K562 (cell line): ENCODE measurements around the gene MMP12. TPM values are rescaled to one million over a fixed set of nuclear protein-coding genes. Genes with fewer than 3 reads are reported as not detected.

ENCODE experiments used
- ATAC-seq: fragments of 200-7000 bp; cut with Tn5 transposase; 3 replicates; pipeline ENCODE4 v1.9.1; 2020; ENCODE audit warnings: moderate library complexity
- BruUV-seq: library from RNA; stranded (reverse); fragments of 400-500 nt; replicated peaks from 2 replicates; lab custom pipeline; 2021; lab: Mats Ljungman, UMichigan
- CTCF ChIA-PET: fragments of 300-600 bp; formaldehyde crosslinking; extraction: SDS; loops from one replicate; lab custom pipeline; 2021; ENCODE audit warnings: low intra/inter-chr PET ratio; lab: Yijun Ruan, JAX
- POLR2A ChIA-PET: fragments of 300-600, 350-650 bp; sonication (Branson Sonifier 250); formaldehyde crosslinking; extraction: SDS; loops from one replicate; lab custom pipeline; 2021; ENCODE audit warnings: antibody characterized with exemption, inconsistent platforms; lab: Yijun Ruan, JAX
- DNase-seq, 4 experiments: peaks; one replicate each; pipeline versions ENCODE4 v3.0.0 to v3.0.0-alpha.2; 2011 to 2018; ENCODE audit warnings: low spot score in 3 of 4, mixed read lengths in 3 of 4; ENCODE audit errors: extremely low read depth in 1 of 4
- FAIRE-seq: peaks from 2 replicates; lab custom pipeline; 2011; peaks lifted over from hg19 to GRCh38; lab: Jason Lieb, UNC
- H2AFZ ChIP-seq: 2 replicates; pipeline ENCODE4 v1.6.0; 2011; ENCODE audit warnings: low read depth, low read length, control low read depth, inconsistent platforms
- H3K27ac ChIP-seq: fragments of 200-600 bp; 3 replicates; pipeline ENCODE4 v1.8.0; 2011; ENCODE audit warnings: low read depth, mild to moderate bottlenecking, control low read depth, inconsistent platforms, low read length, moderate library complexity, mixed read lengths; ENCODE audit errors: extremely low read depth
- H3K27me3 ChIP-seq, 2 experiments: fragments of 300-600 bp in 1 of 2; 2 replicates in 1 of 2; 3 replicates in 1 of 2; pipeline versions ENCODE4 v1.6.0 to v1.8.0; 2011; ENCODE audit warnings: inconsistent platforms in 2 of 2, low read length in 2 of 2, mild to moderate bottlenecking in 1 of 2, mixed read lengths in 1 of 2, moderate library complexity in 1 of 2; ENCODE audit not compliant: control insufficient read depth in 2 of 2, insufficient read depth in 2 of 2
- H3K36me3 ChIP-seq: fragments of 300-600 bp; 3 replicates; pipeline ENCODE4 v1.8.0; 2011; ENCODE audit warnings: mild to moderate bottlenecking, low read length, inconsistent platforms; ENCODE audit not compliant: control insufficient read depth, insufficient read depth
- H3K4me1 ChIP-seq, 2 experiments: fragments of 200-600 bp in 1 of 2; replicated peaks in 1 of 2; 2 replicates in 1 of 2; 3 replicates in 1 of 2; pipeline versions ENCODE4 v1.5.1 to v1.8.0; 2011; ENCODE audit warnings: inconsistent platforms in 2 of 2, low read length in 2 of 2, mild to moderate bottlenecking in 1 of 2, mixed read lengths in 1 of 2, moderate library complexity in 1 of 2; ENCODE audit not compliant: control insufficient read depth in 2 of 2, insufficient read depth in 2 of 2
- H3K4me2 ChIP-seq: 2 replicates; pipeline ENCODE4 v1.6.1; 2011; ENCODE audit warnings: low read length, control low read depth, inconsistent platforms, mixed read lengths; ENCODE audit not compliant: insufficient read depth
- H3K4me3 ChIP-seq: fragments of 200-600 bp; sonication (generic), shearing (Covaris generic); 2 replicates; pipeline ENCODE4 v1.5.1; 2016; ENCODE audit warnings: control low read depth, inconsistent platforms
- H3K79me2 ChIP-seq: fragments of 200-600 bp; 3 replicates; pipeline ENCODE4 v1.8.0; 2011; ENCODE audit warnings: low read length, inconsistent platforms; ENCODE audit not compliant: control insufficient read depth, insufficient read depth
- H3K9ac ChIP-seq, 2 experiments: 2 replicates each; pipeline versions ENCODE4 v1.6.0 to v1.6.1; 2011; ENCODE audit warnings: low read depth in 2 of 2, low read length in 2 of 2, control low read depth in 1 of 2, inconsistent platforms in 1 of 2, mild to moderate bottlenecking in 1 of 2, mixed read lengths in 1 of 2; ENCODE audit not compliant: insufficient read depth in 1 of 2
- H3K9me1 ChIP-seq: one replicate; pipeline ENCODE4 v1.6.0; 2011; ENCODE audit warnings: inconsistent platforms, mild to moderate bottlenecking, low read length, moderate library complexity; ENCODE audit not compliant: control insufficient read depth, insufficient read depth
- H3K9me3 ChIP-seq: replicated peaks from 2 replicates; pipeline ENCODE4 v1.5.1; 2011; ENCODE audit warnings: low read depth, low read length, inconsistent platforms; ENCODE audit not compliant: control insufficient read depth, insufficient read depth
- H4K20me1 ChIP-seq: replicated peaks from 2 replicates; pipeline ENCODE4 v1.6.1; 2011; ENCODE audit warnings: low read length, inconsistent platforms, mixed read lengths; ENCODE audit not compliant: control insufficient read depth, insufficient read depth
- GABPB2 ChIP-seq: fragments of 250-450 bp; sonication (Bioruptor Pico); conservative IDR thresholded peaks from 2 replicates; pipeline ENCODE4 v1.5.1; 2021; ENCODE audit warnings: mild to moderate bottlenecking
- HMGN3 ChIP-seq: IDR thresholded peaks from 2 replicates; pipeline ENCODE4 v1.6.1; 2011; ENCODE audit warnings: borderline replicate concordance, low read depth, mild to moderate bottlenecking, mixed read lengths, low read length; ENCODE audit not compliant: insufficient read length; ENCODE audit errors: extremely low read depth
- IFI16 ChIP-seq: fragments of 250-450 bp; sonication (Bioruptor Pico); IDR thresholded peaks from 2 replicates; pipeline ENCODE4 v2.1.2; 2022; ENCODE audit warnings: mild to moderate bottlenecking, inconsistent platforms
- KDM5B ChIP-seq: fragments of 200-600 bp; sonication (generic); IDR thresholded peaks from 2 replicates; pipeline ENCODE4 v1.6.1; 2012; ENCODE audit warnings: low read depth, mild to moderate bottlenecking, moderate library complexity, low read length, control low read depth, inconsistent platforms; ENCODE audit not compliant: insufficient replicate concordance
- MEF2A ChIP-seq: IDR thresholded peaks from 2 replicates; pipeline ENCODE4 v1.6.1; 2011; ENCODE audit warnings: low read depth, mild to moderate bottlenecking, low read length, moderate library complexity; ENCODE audit not compliant: control insufficient read depth
- MTF1 ChIP-seq: fragments of 250-450 bp; sonication (Bioruptor Pico); IDR thresholded peaks from 2 replicates; pipeline ENCODE4 v1.9.0; 2021; ENCODE audit warnings: moderate library complexity, mild to moderate bottlenecking, inconsistent platforms, borderline replicate concordance
- PHF21A ChIP-seq: fragments of 450-650 bp; IDR thresholded peaks from 2 replicates; pipeline ENCODE4 v1.6.1; 2017; ENCODE audit warnings: low read depth, borderline replicate concordance
- PRPF4 ChIP-seq: fragments of 200-400 bp; formaldehyde crosslinking; IDR thresholded peaks from one replicate; pipeline ENCODE4 v1.6.1; 2017; ENCODE audit warnings: low read length, low read depth, mild to moderate bottlenecking; ENCODE audit not compliant: insufficient read depth, poor library complexity, severe bottlenecking
- ZNF165 ChIP-seq: fragments of 250-450 bp; sonication (Bioruptor Pico); IDR thresholded peaks from 2 replicates; pipeline ENCODE4 v1.4.0; 2020; ENCODE audit warnings: borderline replicate concordance
- ZNF282 ChIP-seq: sonication (generic); formaldehyde crosslinking; IDR thresholded peaks from 2 replicates; pipeline ENCODE4 v1.8.1; 2023; ENCODE audit warnings: missing genetic modification reagents
- WGBS: fragments of 100-300 bp; shearing (Covaris generic); methylation state at CpG from one replicate; pipeline ENCODE4 v1.1.6; 2016; ENCODE audit warnings: low coverage, mixed read lengths; ENCODE audit not compliant: insufficient coverage; ENCODE audit errors: missing lambda C conversion rate; 5-methylcytosine and 5-hydroxymethylcytosine counted together
- in situ Hi-C: fragments of 300-500 bp; cut with MboI; formaldehyde crosslinking; loops from 4 replicates; pipeline ENCODE4 v1.15.0; 2018; ENCODE audit warnings: inconsistent platforms, mixed read lengths
- intact Hi-C: fragments of 100-400 bp; cut with micrococcal nuclease; formaldehyde crosslinking; loops from 2 replicates; pipeline ENCODE4 v1.14.2; 2022
- polyA plus RNA-seq, 8 experiments: library from polyadenylated mRNA; depleted of rRNA in 4 of 8; stranded (reverse) in 5 of 8; unstranded in 3 of 8; fragments of >200 nt; fragmentation: Nextera tagmentation in 2 of 8; fragmentation: Illumina TruSeq in 1 of 8; extraction: Ambion mirVana in 2 of 8; extraction: Trizol in 1 of 8; gene quantifications; 2 replicates each; pipeline versions ENCODE4 v1.2.1 to v1.2.3, GENCODE V29; 2011 to 2014; ENCODE audit warnings: inconsistent platforms in 1 of 8, missing spikeins in 1 of 8
- total RNA-seq, 7 experiments: library from RNA; depleted of rRNA in 6 of 7; stranded (reverse); fragments of >200 nt in 6 of 7; fragmentation: Illumina TruSeq in 2 of 7; extraction: Trizol in 2 of 7; gene quantifications; 2 replicates each; pipeline versions ENCODE4 v1.2.1 to v1.2.3, GENCODE V29; 2011 to 2021; ENCODE audit warnings: low replicate concordance in 1 of 7
- TF ChIP-seq, protein P1 (sequence below): fragments of 450-650 bp; conservative IDR thresholded peaks from 2 replicates; pipeline ENCODE4 v1.6.1; 2016; ENCODE audit warnings: missing genetic modification characterization, low read depth, mild to moderate bottlenecking, missing compliant biosample characterization, moderate library complexity

Gene MMP12
- total and polyA plus RNA-seq, 9 of the 15 experiments (the other 6 are each of a cell fraction or from before 2014, with no cell fraction given), result not detected

DNA sequence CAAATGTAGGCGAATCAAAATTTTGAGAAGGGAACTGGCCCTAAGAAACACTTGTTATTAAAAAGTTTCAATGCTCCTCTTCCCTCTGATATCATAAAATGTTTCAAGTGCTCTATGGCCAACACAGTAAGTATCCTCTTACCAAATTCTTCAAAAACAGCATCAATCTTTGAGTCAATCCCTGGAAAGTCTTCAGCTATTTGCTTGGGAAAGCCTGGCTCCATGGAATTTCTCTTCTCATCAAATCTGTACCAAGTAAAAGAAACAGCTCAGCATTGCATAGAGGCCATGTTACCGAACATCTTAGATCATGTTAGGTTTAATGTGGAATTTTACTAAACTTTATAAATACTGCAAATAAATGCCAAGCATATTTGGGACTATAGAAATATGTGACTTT, 37.6 kb downstream of the MMP12 start:
- Histone ChIP-seq H2AFZ (no peak overlapping the region), H3K9ac (no peak overlapping the region), H3K4me1 (no peaks in the 10 kb centered on the region), H3K27me3 (no peaks in the 10 kb centered on the region), H3K79me2 (no peaks in the 10 kb centered on the region)
- ATAC-seq, result no peak
- intact Hi-C loops, result loop anchor here (10.0 kb wide), 1 partner anchor 198 kb away; no protein-coding TSS in a partner anchor
- DNase-seq, result no peak
- ChIA-PET POLR2A (no interaction called here), CTCF (no interaction called here)
- no TSS peak for BruUV-seq
- 0% methylated on average over 2 of the region's 2 CpGs for WGBS
- in situ Hi-C loops, result no loop called here
- FAIRE-seq, result no peak
- TF ChIP-seq MTF1 (CRISPR knock-in tag) (no peak), ZNF282 (CRISPR knock-in tag) (no peak), PRPF4 (no peak), HMGN3 (no peak), GABPB2 (CRISPR knock-in tag) (no peak), MEF2A (no peak), PHF21A (no peak), ZNF165 (no peak), KDM5B (no peak), IFI16 (CRISPR knock-in tag) (no peak)
- TF ChIP-seq, protein P1, sequence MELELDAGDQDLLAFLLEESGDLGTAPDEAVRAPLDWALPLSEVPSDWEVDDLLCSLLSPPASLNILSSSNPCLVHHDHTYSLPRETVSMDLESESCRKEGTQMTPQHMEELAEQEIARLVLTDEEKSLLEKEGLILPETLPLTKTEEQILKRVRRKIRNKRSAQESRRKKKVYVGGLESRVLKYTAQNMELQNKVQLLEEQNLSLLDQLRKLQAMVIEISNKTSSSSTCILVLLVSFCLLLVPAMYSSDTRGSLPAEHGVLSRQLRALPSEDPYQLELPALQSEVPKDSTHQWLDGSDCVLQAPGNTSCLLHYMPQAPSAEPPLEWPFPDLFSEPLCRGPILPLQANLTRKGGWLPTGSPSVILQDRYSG, result no peak
- TF ChIP-seq, all 486 proteins: peak for 0
- Histone ChIP-seq H4K20me1 (no peaks in the 10 kb centered on the region), H3K9me3 (no peaks in the 10 kb centered on the region), H3K4me3 (no peak overlapping the region), H3K4me2 (no peak overlapping the region), H3K9me1 (no peaks in the 10 kb centered on the region), H3K27ac (no peak overlapping the region), H3K36me3 (no peaks in the 10 kb centered on the region)
